EH (cell line): Measurements from ENCODE around the gene LYPLAL1.
"Not testable (repeated sequence)": the region's sequence is repeated elsewhere in the genome, so short reads cannot be mapped to it uniquely, and the experiment has no call there.

Experiments
- DNase-seq: peaks from one replicate; pipeline ENCODE4 v3.0.0-alpha.2; 2015; ENCODE audit warnings: low read depth

Gene LYPLAL1

GRCh38 chr1:219215477-219215876, 41.8 kb downstream of the LYPLAL1 start:
- DNase-seq: peak; percentile 4

GRCh38 chr1:219220945-219221344, 47.3 kb downstream of the LYPLAL1 start:
- peak; percentile 5 for DNase-seq

GRCh38 chr1:219223496-219223895, 49.8 kb downstream of the LYPLAL1 start:
- no peak for DNase-seq

GRCh38 chr1:219226196-219226595, 52.5 kb downstream of the LYPLAL1 start:
- no peak for DNase-seq

- no peak for DNase-seq
These were observed 53.8 kb downstream of the LYPLAL1 start for GRCh38 chr1:219227360-219228057.

GRCh38 chr1:219228058-219228419, 54.4 kb downstream of the LYPLAL1 start:
- DNase-seq: no peak

- no peak for DNase-seq
These were observed 59.2 kb downstream of the LYPLAL1 start for GRCh38 chr1:219232890-219233289.

- DNase-seq: no peak
These were observed 62.3 kb downstream of the LYPLAL1 start for GRCh38 chr1:219235903-219236481.

- DNase-seq: no peak
These were observed 63.4 kb downstream of the LYPLAL1 start for GRCh38 chr1:219236933-219237610.

GRCh38 chr1:219239518-219239917, 65.8 kb downstream of the LYPLAL1 start:
- peak; percentile 3 for DNase-seq

GRCh38 chr1:219244864-219245263, 71.2 kb downstream of the LYPLAL1 start:
- no peak for DNase-seq

- peak; percentile 20 for DNase-seq
These were observed 73.8 kb downstream of the LYPLAL1 start for GRCh38 chr1:219247441-219247840.

- not testable (repeated sequence) for DNase-seq
These were observed 76.8 kb downstream of the LYPLAL1 start for GRCh38 chr1:219250468-219250867.

GRCh38 chr1:219257751-219258150, 84.1 kb downstream of the LYPLAL1 start:
- DNase-seq: no peak

- DNase-seq: no peak
These were observed 87.8 kb downstream of the LYPLAL1 start for GRCh38 chr1:219261454-219261853.
